ENCODE measurements around the gene STAT3.
A peak's percentile ranks its signal among the peaks of the same experiment; 100 is the strongest.
"Not testable (repeated sequence)": the region's sequence is repeated elsewhere in the genome, so short reads cannot be mapped to it uniquely, and the experiment has no call there.

STAT3 gene

GRCh38 chr17:42346481-42346880 lies 41.8 kb downstream of the STAT3 start:
- DNase-seq: no peak

GRCh38 chr17:42345396-42346073 lies 42.7 kb downstream of the STAT3 start:
- DNase-seq: no peak

GRCh38 chr17:42342242-42343008 lies 45.8 kb downstream of the STAT3 start:
- no peak for DNase-seq

- DNase-seq: no peak
Observed at GRCh38 chr17:42341568-42341967, 46.7 kb downstream of the STAT3 start.

- DNase-seq: no peak
Observed at GRCh38 chr17:42340691-42341127, 47.5 kb downstream of the STAT3 start.

- DNase-seq: no peak
Observed at GRCh38 chr17:42339221-42339620, 49.0 kb downstream of the STAT3 start.

- no peak for DNase-seq
Observed at GRCh38 chr17:42338427-42338985, 49.7 kb downstream of the STAT3 start.

GRCh38 chr17:42337442-42337841 lies 50.8 kb downstream of the STAT3 start:
- peak; percentile 13 for DNase-seq

GRCh38 chr17:42334677-42335076 lies 53.6 kb downstream of the STAT3 start:
- no peak for DNase-seq

- no peak for DNase-seq
Observed at GRCh38 chr17:42333053-42333452, 55.2 kb downstream of the STAT3 start.

- no peak for DNase-seq
Observed at GRCh38 chr17:42329025-42329976, 58.9 kb downstream of the STAT3 start.

- no peak for DNase-seq
Observed at GRCh38 chr17:42325026-42325425, 63.2 kb downstream of the STAT3 start.

- no peak for DNase-seq
Observed at GRCh38 chr17:42323268-42323773, 64.9 kb downstream of the STAT3 start.

- peak; percentile 91 for DNase-seq
Observed at GRCh38 chr17:42322382-42323267, 65.6 kb downstream of the STAT3 start.

- DNase-seq: no peak
Observed at GRCh38 chr17:42321555-42321954, 66.7 kb downstream of the STAT3 start.

GRCh38 chr17:42317967-42318366 lies 70.3 kb downstream of the STAT3 start:
- not testable (repeated sequence) for DNase-seq

GRCh38 chr17:42317266-42317845 lies 70.9 kb downstream of the STAT3 start:
- no peak for DNase-seq

GRCh38 chr17:42316755-42317154 lies 71.5 kb downstream of the STAT3 start:
- DNase-seq: no peak

GRCh38 chr17:42315402-42316156 lies 72.7 kb downstream of the STAT3 start:
- DNase-seq: no peak

Measured in effector CD8-positive, alpha-beta T cell (primary cell).